ENCODE measurements around the gene NKAIN2.
A peak's percentile ranks its signal among the peaks of the same experiment; 100 is the strongest.

Gene NKAIN2

DNA sequence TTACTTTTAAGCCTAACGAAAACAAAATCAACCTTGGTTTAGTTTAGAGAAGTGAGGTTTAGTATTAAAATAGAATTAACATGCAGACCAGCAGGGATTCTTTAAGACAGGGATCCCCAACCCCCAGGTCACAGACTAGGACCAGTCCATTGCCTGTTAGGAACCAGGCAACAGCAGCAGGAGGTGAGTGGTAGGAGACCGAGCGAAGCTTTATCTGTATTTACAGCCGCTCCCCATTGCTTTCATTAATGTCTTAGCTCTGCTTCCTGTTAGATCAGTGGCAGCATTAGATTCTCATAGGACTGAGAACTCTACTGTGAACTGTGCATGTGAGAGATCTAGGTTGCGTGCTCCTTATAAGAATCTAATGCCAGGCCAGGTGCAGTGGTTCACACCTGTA lies 225.9 kb downstream of the NKAIN2 start:
- no peak for DNase-seq (ENCODE audit: low spot score)

DNA sequence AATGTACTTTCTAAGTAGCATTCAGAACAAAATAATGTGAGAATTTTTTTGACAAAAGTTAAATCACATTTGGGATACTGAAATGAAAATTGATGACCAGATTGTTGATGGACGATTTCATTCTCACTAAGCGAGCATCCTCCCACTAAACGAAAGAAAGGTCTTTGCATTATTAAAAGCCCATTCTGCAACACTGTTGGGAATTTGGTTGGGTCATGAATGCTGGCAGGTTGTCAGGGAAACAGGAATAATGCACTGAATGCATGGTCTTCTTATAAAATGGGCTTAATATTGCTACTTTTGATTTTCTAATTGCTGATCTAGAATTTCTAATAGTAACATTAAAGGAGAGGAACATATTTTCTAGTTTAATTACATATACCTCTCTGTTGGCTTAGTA lies 229.8 kb downstream of the NKAIN2 start:
- no peak for DNase-seq (ENCODE audit: low spot score)

GRCh38 chr6:124036384-124036783 lies 232.7 kb downstream of the NKAIN2 start:
- DNase-seq (ENCODE audit: low spot score), result peak; percentile 5

GRCh38 chr6:124040655-124041054 lies 237.0 kb downstream of the NKAIN2 start:
- DNase-seq (ENCODE audit: low spot score), result no peak

GRCh38 chr6:124052120-124052519 lies 248.5 kb downstream of the NKAIN2 start:
- no peak for DNase-seq (ENCODE audit: low spot score)

DNA sequence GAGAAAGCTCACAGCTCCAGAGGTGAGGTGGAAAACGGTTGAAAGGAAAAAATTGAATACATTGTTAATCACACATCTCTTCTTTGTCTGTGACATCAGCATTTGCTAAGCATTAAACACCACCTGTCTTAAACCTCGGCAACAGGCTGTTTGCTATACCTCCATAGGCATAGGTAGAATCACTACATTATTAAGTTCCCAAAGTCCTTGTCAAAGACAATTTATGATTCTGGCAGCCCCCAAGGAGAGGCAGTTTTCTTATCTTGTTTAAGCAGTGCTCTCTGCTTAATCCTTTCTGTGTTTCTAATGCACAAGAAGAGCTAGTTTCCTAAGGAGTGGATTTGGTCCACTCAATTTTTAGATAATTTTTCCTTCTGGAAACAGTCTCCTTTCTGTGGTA lies 249.7 kb downstream of the NKAIN2 start:
- no peak for DNase-seq (ENCODE audit: low spot score)

DNA sequence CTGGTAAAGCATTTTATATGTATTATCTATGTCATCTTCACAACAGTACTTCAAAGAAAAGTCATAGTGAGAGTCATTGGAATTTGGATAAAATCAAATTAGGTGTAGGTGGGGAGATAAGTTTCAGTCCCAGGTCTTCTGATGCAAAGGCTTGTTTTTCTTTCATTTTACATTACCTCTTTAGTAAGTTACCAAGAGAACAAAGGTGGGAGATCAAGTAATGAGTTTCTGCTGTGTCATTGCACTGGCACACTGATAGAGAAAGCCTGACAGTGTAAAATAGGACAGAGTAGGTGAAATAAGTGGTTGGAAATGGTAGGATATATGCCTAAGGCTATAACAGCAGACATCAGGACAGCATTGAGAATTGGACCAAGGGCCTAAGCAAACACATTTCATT lies 250.4 kb downstream of the NKAIN2 start:
- DNase-seq (ENCODE audit: low spot score), result no peak

DNA sequence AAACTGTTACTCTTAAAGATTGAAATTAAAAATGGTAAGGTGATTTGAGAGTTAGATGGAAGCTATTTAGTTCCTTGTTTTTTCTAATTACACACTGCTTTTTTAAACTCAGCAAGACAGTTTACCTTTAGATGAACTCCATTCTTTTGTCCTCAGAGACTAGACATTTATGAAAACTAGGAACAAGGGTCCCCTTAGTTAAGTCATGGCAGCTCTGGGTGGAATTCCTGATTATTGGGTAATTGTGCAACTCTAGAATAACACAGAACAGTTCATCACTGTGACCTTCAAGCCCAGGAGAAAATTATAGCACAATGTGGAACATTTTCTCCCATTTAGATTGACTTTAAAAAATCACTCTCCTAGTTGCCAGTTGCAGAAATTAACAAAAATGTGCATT lies 251.7 kb downstream of the NKAIN2 start:
- DNase-seq (ENCODE audit: low spot score), result no peak

DNA sequence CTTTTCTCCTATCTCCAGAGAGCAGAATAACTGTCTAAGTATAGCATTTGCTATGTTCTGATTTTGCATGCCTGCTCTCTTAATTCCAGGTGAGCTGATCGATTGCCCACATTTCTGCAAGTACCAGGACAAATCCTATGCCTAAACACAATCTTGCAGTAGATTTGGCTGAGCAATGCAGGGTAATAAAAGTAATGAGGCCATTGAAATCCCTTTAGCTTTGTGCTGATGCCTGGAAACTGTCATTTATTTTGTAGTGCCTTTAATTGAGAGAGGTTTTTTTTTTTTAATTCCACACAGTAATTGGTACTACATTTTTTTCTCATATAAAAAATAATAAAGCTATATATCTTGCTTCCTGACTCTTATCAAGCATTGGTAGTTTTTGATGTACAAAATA lies 252.3 kb downstream of the NKAIN2 start:
- no peak for DNase-seq (ENCODE audit: low spot score)

DNA sequence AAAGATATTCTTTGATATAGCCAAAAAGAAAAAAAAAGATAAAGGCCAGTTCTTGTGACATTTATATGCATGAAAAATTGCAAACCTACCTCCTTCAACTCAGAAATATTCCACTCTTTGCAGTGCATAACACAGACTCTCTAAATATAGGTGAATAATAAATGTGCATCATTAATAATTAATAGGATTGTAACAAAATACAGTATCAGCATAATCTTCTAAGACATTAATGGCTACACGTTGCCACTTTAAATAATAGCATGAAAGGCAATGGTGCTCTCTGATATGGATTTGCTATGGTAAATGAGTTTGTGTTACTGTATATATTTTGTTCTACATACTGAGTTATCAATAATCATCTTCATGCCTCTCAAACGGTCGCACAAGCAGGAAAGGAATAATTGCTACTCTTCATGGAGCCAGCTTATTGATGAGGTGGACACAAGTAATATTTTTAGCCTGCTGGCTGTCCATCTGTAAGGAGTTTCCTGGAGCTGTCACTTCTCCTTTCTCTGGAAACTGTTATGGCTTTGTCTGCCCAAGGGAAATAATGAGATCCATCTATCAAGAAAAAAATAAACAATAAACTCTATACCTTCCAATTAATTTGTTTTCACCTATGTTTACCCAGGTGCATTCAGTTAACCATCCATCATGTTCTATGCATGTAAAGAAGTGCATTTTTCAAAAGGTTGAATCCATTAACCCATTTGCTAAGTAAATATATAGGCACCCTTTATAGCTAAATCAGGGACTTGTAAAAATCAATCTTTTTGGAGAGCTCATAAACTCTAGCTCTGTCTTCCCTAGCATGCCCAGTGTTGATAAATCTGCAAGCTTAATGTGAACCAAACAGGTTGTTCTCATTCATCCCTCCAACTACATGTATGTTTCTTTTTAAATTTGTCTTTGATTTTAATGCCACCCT lies 253.0 kb downstream of the NKAIN2 start:
- DNase-seq (ENCODE audit: low spot score), result no peak

DNA sequence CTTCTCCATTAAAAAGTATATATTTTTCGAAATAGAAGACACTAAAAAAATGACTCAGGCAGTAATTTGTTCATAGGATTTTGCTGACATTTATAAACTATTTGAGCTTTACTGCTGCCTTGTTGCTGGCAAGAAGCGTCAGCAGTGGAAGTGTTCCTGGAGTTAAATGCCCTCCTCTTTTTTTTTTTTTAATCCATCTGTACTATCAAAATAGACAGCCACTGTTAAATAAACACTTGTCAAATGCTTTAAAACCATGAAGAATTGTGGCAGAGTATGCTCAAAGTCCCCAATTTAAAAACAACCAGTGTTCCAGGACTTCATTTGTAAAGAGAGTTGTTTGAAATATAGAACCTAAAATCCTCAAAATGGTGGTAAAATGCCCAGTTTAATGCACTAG lies 253.8 kb downstream of the NKAIN2 start:
- no peak for DNase-seq (ENCODE audit: low spot score)

GRCh38 chr6:124064317-124065113 lies 260.9 kb downstream of the NKAIN2 start:
- DNase-seq (ENCODE audit: low spot score), result no peak

GRCh38 chr6:124066269-124066668 lies 262.6 kb downstream of the NKAIN2 start:
- DNase-seq (ENCODE audit: low spot score), result no peak

DNA sequence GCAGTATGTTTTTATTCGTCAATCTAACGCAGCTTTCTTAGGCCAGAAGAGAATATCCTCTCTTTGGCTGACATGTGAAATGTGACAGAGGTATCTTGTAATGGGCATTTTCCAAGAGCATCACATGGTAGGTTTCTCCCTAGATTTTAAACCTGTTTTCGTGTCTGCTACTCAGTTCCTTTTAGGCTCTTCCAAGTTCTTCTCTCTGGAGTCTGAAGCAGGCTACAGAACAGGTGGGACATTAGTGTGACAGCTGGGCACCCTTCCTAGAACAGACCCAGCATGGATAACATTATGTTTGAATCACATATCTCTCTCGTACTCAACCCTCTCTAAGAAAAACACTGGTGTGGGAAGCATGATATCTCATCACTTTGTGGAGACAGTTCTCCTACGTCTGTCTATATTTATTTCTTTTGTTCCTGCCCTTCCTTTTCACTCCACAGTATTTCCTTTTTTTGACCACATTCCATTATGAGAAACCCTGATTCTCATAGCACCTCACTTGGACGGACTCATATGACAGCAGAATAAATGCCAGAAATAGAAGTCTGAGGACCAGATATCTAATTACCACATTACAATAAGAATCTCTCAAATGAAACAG lies 263.4 kb downstream of the NKAIN2 start:
- no peak for DNase-seq (ENCODE audit: low spot score)

DNA sequence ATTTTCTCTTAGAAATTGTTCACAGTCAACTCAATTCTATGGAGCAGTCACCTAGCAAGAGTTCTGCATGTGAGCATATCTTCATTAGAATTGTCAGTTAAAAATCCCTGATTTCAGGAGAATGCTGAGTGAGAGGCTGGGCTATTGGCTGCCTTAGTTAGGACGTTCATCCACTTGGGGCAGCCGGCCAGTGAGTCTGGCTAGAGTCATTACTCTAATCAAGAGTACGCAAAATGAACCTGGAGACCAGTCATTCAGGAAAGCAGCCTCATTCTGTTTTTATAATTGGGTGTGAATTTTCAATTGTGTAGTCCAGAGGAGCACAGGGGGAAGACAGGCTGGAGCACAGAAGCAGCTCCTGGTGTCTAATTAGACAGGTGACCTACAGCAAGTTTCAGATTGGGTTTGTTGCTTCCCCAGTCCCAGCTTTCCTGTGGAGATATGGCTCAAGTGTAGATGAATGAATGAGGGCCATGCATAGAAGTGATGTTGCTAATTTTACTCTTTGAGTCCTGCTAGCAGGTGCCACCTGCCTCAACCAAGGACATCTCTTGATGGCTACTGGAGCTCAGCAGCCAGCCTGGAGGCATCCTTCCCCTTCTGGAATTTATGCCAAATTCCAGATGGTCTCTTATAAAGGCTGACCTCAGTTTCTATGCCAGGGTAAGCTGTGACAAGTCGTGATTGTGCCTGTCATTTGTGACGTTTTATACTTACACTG lies 265.7 kb downstream of the NKAIN2 start:
- DNase-seq (ENCODE audit: low spot score), result no peak

DNA sequence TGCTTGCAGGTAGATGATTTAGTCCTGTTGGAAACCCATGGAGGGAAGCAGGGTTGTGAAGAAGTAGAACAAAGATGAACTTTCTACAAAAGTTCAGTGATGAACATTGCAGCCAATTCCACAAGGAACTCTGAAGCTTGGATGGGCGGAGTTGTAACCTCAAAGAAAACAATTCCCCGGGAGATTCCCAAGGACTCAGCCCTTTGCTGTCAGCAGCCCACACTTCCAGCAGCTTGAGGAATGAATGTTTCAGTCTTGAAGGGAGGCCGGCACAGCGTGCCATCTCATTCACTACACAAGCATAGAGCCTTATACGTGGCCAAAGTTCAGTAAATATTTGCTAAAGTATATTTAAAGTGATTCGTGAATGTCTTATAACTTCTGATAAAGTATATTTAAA lies 269.4 kb downstream of the NKAIN2 start:
- DNase-seq (ENCODE audit: low spot score), result no peak

DNA sequence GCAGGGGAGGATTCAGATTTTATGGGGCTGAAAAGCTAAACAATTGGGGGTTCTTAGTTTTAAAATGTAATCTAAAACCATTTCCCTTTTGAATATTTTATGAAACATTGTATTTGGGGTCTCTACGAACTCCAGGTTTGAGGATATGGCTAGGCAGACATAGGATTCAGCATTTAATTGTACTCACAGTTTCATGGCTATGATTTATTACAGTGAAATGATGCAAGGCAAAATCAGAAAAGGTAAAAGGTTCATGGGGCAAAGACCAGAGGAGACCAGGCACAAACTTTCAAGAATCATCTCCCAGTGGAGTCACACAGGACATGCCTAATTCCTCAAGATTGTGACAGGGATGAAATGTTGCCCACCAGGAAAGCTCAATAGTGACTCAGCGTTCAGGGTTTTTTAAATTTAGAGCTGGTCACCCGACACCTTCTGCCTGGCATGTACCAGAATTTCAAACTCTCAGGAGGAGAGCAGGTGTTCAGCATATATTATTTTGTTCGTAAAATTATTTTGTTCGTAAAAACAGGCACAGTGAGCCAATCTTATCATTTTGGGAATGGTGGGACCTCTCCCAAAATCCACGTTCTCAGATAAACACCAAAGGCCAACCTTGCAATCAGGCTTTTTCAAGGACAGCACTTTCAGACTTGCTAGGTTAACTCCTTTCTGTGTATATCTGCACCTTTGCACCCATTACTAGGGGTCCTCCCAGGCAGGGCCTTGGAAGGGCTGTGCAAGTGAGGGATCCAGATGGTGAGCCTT lies 270.3 kb downstream of the NKAIN2 start:
- DNase-seq (ENCODE audit: low spot score), result no peak

GRCh38 chr6:124074606-124075005 lies 270.9 kb downstream of the NKAIN2 start:
- no peak for DNase-seq (ENCODE audit: low spot score)

DNA sequence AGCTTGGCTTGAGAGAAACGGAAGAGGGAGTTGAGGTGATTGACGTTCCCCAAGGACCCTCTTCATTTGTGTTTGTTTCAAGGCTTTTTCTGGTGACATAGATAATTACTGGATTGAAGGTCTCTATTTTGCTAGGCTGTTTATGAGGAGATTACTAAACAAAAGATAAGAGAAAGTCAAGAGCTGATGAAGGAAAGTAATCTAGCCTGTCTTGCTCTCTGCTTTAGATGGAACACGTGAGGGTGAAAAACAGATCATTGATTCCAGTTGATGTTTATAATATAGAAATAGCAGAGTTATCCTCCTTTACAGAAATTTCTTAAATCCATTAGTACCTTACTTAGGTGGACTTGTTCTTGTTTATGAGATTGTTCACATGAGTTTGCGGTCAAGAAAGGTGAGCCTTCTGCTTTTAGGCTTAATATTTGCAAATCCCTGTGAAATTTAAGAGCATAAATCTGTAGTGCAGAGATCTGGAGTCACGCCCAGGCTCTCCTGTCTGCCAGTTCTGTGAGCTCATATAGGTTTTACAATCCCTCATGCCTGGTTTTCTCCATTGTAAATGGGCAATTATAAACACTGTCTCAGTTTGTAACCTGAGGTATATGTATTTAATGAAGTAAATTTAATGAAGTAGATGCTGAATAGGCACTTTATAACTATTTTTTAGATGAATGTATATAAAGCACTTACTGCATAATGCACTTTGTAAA lies 272.8 kb downstream of the NKAIN2 start:
- DNase-seq (ENCODE audit: low spot score), result no peak

DNA sequence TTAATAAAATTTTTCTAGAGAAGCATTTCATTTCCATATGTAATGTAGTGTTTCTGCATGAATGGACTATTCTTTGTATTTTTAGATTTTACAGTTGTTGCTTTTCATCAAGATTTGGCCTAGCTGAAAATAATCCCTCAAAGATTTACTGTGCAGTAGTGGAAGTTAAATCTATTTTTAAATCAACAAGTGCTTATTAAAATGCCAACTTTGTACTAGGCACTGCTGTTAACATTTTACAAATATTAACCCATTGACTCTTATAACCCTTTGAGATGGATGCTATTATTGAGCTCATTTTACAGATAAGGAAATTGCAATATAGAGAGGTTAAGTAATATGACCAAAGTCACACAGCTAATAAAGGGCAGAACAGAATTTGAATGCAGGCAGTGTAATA lies 274.5 kb downstream of the NKAIN2 start:
- DNase-seq (ENCODE audit: low spot score), result no peak

DNA sequence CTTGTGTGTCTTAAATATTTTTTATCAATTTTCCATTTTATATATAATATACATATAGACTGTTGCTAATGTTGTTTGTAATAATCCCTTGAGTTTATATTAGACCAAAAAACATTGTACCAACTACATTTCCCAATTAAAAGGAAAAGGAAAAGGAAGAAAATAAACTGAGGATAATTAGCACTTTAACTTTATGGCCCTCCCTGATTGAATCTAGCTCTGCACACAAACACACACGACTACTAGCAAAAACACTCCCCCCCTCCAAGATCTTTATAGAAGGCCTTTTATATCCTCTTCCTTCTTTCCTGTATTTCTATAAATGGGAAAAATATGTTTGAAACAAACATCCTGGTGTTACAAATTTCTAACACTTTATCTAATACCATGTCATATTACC lies 276.8 kb downstream of the NKAIN2 start:
- DNase-seq (ENCODE audit: low spot score), result no peak

Measured in HuH-7 (cell line).